ENCODE data around the gene MED26.

MED26 gene

GRCh38 chr19:16649734-16650133 is 21.7 kb upstream of the MED26 start:
- no peak for DNase-seq (ENCODE audit: low read depth in 2 of 2)

GRCh38 chr19:16645140-16645539 is 17.1 kb upstream of the MED26 start:
- no peak for DNase-seq (ENCODE audit: low read depth in 2 of 2)

- no peak for DNase-seq (ENCODE audit: low read depth in 2 of 2)
Observed at GRCh38 chr19:16641695-16642094, 13.7 kb upstream of the MED26 start.

- DNase-seq (ENCODE audit: low read depth in 2 of 2) = no peak
Observed at GRCh38 chr19:16640951-16641350, 12.9 kb upstream of the MED26 start.

- DNase-seq (ENCODE audit: low read depth in 2 of 2) = no peak
Observed at GRCh38 chr19:16638666-16639065, 10.7 kb upstream of the MED26 start.

- DNase-seq (ENCODE audit: low read depth in 2 of 2) = no peak
Observed at GRCh38 chr19:16637535-16637934, 9.5 kb upstream of the MED26 start.

- DNase-seq (ENCODE audit: low read depth in 2 of 2) = no peak
Observed at GRCh38 chr19:16631465-16631864, 3.5 kb upstream of the MED26 start.

- no peak for DNase-seq (ENCODE audit: low read depth in 2 of 2)
Observed at GRCh38 chr19:16628984-16629691, 1.1 kb upstream of the MED26 start.

GRCh38 chr19:16627928-16628182 is 149 bp downstream of the MED26 start:
- DNase-seq (ENCODE audit: low read depth in 2 of 2) = no peak

- DNase-seq (ENCODE audit: low read depth in 2 of 2) = no peak
Observed at GRCh38 chr19:16627193-16627927, 644 bp downstream of the MED26 start.

- no peak for DNase-seq (ENCODE audit: low read depth in 2 of 2)
Observed at GRCh38 chr19:16626796-16627192, 1.2 kb downstream of the MED26 start.

- DNase-seq (ENCODE audit: low read depth in 2 of 2) = no peak
Observed at GRCh38 chr19:16625163-16625958, 2.6 kb downstream of the MED26 start.

- DNase-seq (ENCODE audit: low read depth in 2 of 2) = no peak
Observed at GRCh38 chr19:16624236-16624635, 3.8 kb downstream of the MED26 start.

GRCh38 chr19:16623576-16623975 is 4.4 kb downstream of the MED26 start:
- DNase-seq (ENCODE audit: low read depth in 2 of 2) = no peak

GRCh38 chr19:16623066-16623465 is 4.9 kb downstream of the MED26 start:
- DNase-seq (ENCODE audit: low read depth in 2 of 2) = no peak

GRCh38 chr19:16621165-16621800 is 6.7 kb downstream of the MED26 start:
- DNase-seq (ENCODE audit: low read depth in 2 of 2) = no peak

- DNase-seq (ENCODE audit: low read depth in 2 of 2) = no peak
Observed at GRCh38 chr19:16620584-16620983, 7.4 kb downstream of the MED26 start.

- no peak for DNase-seq (ENCODE audit: low read depth in 2 of 2)
Observed at GRCh38 chr19:16620018-16620417, 8.0 kb downstream of the MED26 start.

GRCh38 chr19:16619457-16619856 is 8.5 kb downstream of the MED26 start:
- DNase-seq (ENCODE audit: low read depth in 2 of 2) = no peak

- no peak for DNase-seq (ENCODE audit: low read depth in 2 of 2)
Observed at GRCh38 chr19:16618248-16618647, 9.8 kb downstream of the MED26 start.

GRCh38 chr19:16615808-16616207 is 12.2 kb downstream of the MED26 start:
- no peak for DNase-seq (ENCODE audit: low read depth in 2 of 2)

GRCh38 chr19:16614941-16615340 is 13.1 kb downstream of the MED26 start:
- no peak for DNase-seq (ENCODE audit: low read depth in 2 of 2)
